ENCODE data around the gene MSH5.
A peak's percentile ranks its signal among the peaks of the same experiment; 100 is the strongest.
"Not testable (repeated sequence)": the region's sequence is repeated elsewhere in the genome, so short reads cannot be mapped to it uniquely, and the experiment has no call there.

Gene MSH5

GRCh38 chr6:31796993-31797385 is 57.2 kb downstream of the MSH5 start:
- TF ChIP-seq, protein P1, sequence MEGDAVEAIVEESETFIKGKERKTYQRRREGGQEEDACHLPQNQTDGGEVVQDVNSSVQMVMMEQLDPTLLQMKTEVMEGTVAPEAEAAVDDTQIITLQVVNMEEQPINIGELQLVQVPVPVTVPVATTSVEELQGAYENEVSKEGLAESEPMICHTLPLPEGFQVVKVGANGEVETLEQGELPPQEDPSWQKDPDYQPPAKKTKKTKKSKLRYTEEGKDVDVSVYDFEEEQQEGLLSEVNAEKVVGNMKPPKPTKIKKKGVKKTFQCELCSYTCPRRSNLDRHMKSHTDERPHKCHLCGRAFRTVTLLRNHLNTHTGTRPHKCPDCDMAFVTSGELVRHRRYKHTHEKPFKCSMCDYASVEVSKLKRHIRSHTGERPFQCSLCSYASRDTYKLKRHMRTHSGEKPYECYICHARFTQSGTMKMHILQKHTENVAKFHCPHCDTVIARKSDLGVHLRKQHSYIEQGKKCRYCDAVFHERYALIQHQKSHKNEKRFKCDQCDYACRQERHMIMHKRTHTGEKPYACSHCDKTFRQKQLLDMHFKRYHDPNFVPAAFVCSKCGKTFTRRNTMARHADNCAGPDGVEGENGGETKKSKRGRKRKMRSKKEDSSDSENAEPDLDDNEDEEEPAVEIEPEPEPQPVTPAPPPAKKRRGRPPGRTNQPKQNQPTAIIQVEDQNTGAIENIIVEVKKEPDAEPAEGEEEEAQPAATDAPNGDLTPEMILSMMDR (IDR thresholded peaks at IDR 0.05), result no peak
- TF ChIP-seq ZFX (IDR thresholded peaks at IDR 0.05; ENCODE audit: borderline replicate concordance), result no peak
- peak overlapping the region; percentile 88 for H3K27ac ChIP-seq

DNA sequence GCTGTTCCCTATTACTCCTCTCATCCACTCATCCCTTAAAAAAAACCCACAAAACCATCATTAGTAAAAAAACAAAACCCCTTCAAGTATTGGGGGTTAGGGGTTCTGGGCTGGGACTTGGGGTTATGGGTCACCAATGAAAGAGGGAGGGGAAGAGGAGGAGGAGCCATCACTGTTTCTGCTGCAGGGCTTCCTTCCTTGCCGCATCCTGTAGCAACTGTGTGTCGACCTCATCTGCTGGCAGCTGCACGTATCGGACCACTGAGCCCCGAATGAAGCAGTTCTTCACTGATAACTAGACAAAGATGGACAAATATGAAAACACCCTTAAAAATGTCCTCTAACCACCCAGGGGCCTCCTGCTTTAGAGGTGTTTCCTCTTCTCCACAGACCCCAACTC is 57.8 kb downstream of the MSH5 start:
- peak overlapping the region; percentile 88 for H3K27ac ChIP-seq
- TF ChIP-seq, protein P1 (IDR thresholded peaks at IDR 0.05), result no peak
- no peak for TF ChIP-seq ZFX (IDR thresholded peaks at IDR 0.05; ENCODE audit: borderline replicate concordance)

GRCh38 chr6:31799781-31800180 is 60.0 kb downstream of the MSH5 start:
- H3K27ac ChIP-seq, result no peak overlapping the region
- no peak for TF ChIP-seq ZFX (IDR thresholded peaks at IDR 0.05; ENCODE audit: borderline replicate concordance)
- TF ChIP-seq, protein P1 (IDR thresholded peaks at IDR 0.05), result no peak

DNA sequence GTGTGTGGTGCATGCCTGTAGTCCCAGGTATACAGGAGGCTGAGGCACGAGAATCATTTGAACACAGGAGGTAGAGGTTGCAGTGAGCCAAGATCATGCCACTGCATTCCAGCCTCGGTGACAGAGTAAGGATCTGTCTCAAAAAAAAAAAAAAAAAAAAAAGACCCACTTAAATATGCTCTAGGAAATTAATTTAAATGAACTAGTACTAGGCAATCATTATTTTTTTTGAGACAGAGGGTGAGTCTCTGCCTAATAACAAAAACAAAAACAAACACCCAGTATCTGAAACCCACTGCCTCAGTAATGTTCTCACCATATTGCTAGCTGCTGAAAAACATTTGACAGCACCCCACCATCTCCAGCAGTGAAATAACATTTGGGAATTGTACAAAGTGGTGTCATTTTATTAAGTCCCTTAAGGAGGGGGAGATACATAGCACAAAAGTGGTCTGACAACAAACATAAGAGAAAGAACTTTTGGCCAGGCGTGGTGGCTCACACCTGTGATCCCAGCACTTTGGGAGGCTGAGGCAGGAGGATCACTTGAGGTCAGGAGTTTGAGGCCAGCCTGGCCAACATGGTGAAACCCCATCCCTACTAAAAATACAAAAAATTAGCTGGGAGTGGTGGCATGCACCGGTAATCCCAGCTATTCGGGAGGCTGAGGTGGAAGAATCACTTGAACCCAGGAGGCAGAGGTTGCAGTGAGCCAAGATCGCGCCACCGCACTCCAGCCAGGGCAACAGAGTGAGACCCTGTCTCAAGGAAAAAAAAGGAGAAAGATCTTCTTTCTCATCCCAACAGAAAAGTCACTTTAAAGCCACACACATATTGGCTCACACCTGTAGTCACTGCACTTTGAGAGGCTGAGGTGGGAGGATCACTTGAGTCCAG is 61.5 kb downstream of the MSH5 start:
- not testable (repeated sequence) for H3K27ac ChIP-seq

DNA sequence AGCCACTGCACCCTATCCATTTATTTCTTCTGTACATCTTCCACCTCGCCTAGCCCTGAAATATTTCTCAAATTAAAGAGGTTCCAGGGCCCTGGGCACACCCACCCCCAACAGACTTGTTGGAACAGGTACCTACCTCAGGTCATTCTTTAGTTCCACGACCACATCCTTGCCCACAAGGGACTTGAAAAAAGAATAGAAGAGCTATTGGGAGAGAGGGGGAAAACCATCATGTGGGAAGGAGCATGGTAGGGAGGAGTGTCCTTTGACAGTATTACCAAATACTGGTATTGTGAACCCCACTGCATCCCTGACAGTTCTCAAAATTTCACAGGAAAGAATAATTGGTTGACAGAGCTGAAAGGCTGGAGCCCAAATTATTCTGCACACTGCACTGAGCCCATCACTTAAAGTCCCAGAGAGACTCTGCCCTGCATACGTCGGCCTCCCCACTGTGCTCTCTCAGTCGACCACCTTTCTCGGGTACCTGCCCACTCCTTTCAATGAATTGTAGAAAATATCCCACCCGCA is 66.2 kb downstream of the MSH5 start:
- TF ChIP-seq ZFX (IDR thresholded peaks at IDR 0.05; ENCODE audit: borderline replicate concordance), result no peak
- TF ChIP-seq, protein P1 (IDR thresholded peaks at IDR 0.05), result no peak
- H3K27ac ChIP-seq, result peak overlapping the region; percentile 81

- H3K27ac ChIP-seq, result peak within 1 kb of the TSS; percentile 81
- TF ChIP-seq, protein P1 (IDR thresholded peaks at IDR 0.05), result peak; percentile 12; the same call in 1 of the 2 replicates
- TF ChIP-seq ZFX (IDR thresholded peaks at IDR 0.05; ENCODE audit: borderline replicate concordance), result no peak
These were observed 66.9 kb downstream of the MSH5 start, which contains the start of gene LSM2 for GRCh38 chr6:31806470-31807272. LSM2 (minus strand) TSS chr6:31806966; CDS start chr6:31806757, 209 bp downstream.

- not testable (repeated sequence) for H3K27ac ChIP-seq
These were observed 68.8 kb downstream of the MSH5 start for GRCh38 chr6:31808599-31808998.

- no peak for TF ChIP-seq ZFX (IDR thresholded peaks at IDR 0.05; ENCODE audit: borderline replicate concordance)
- TF ChIP-seq, protein P1 (IDR thresholded peaks at IDR 0.05), result no peak
These were observed 71.8 kb downstream of the MSH5 start for GRCh38 chr6:31811645-31812044.

More at GRCh38 chr6:31811645-31812044, 71.8 kb downstream of the MSH5 start:
- H3K27ac ChIP-seq, result no peak overlapping the region
